Epithelial cell of proximal tubule (primary cell): ENCODE results near the gene MTM1. TPM values are rescaled to one million over a fixed set of nuclear protein-coding genes. Genes with fewer than 3 reads are reported as not detected.

Experiments
- DNase-seq: peaks from one replicate; pipeline ENCODE4 v3.0.0-alpha.2; 2011; ENCODE audit warnings: low read depth
- H3K4me3 ChIP-seq: 2 replicates; pipeline ENCODE4 v1.5.1; 2011; ENCODE audit warnings: low read depth, mild to moderate bottlenecking, low read length
- CTCF ChIP-seq: conservative IDR thresholded peaks from 2 replicates; pipeline ENCODE4 v1.5.1; 2012; ENCODE audit warnings: low read depth, mild to moderate bottlenecking, low read length
- total RNA-seq: library from RNA; depleted of rRNA; stranded (reverse); fragments of >200 nt; gene quantifications from 2 replicates; pipeline ENCODE4 v1.2.3, GENCODE V29; 2015

Gene MTM1
- total RNA-seq, 1 donor from 2014 or later, result 4.1 TPM

GRCh38 chrX:150577174-150577573 is 8.8 kb downstream of the MTM1 start:
- no peak for TF ChIP-seq CTCF
- H3K4me3 ChIP-seq, result no peak overlapping the region
- no peak for DNase-seq

DNA sequence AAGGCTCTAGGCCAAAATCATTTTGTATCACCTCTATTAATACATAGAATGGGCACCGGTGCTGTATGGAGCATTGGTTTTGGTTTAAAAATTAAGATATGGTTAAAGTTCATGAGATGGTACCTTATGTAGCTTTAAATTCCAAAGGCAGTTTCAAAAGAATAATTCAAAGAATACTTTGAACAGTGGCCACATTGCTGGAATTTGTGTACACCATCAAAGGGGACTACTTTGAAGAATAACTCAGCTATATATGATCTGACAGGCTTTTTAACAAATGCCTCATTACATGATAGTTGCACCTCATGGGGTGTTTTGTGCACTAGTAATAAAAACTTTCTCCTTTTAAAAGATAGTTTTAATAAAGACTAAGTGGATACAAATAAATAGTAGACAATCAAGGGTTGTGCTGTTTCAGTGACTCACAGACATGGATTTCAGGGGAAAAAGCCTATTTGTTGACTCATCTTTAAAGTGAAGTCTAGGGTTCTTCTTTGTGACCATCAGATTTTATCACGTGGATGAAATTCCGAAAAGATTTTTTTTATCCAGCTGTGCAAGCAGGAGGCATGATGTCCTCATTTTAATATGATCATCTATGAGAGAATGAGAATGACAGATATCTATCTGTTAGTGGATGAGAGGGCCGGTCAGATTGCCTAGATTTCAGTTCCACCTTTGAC is 12.8 kb downstream of the MTM1 start:
- DNase-seq, result no peak
- no peak for TF ChIP-seq CTCF
- H3K4me3 ChIP-seq, result no peak overlapping the region

- TF ChIP-seq CTCF, result no peak
- no peak for DNase-seq
- no peak overlapping the region for H3K4me3 ChIP-seq
Observed at GRCh38 chrX:150582338-150582948, 14.0 kb downstream of the MTM1 start.

GRCh38 chrX:150587585-150588503 is 19.4 kb downstream of the MTM1 start:
- H3K4me3 ChIP-seq, result no peak overlapping the region
- peak; percentile 64 for TF ChIP-seq CTCF
- no peak for DNase-seq

DNA sequence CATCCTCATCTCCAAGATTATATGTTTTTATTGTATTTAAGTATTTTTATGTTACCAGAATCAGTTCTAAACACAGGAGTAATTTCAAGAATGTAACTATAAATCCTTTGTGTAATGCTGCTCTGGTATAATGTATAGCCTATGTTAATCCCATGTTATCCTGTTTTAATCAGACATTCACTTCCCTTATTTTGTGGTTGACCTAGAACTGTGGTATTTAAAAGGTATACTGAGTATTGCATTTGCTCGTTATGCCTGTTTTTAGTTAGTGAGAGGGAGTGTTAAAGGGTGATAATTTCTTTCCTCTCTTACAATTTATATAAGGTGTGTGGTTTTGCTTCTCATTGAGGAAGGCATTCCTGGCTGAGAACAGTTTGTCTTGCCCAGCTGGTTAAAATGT is 26.2 kb downstream of the MTM1 start:
- no peak overlapping the region for H3K4me3 ChIP-seq
- TF ChIP-seq CTCF, result no peak
- DNase-seq, result no peak

DNA sequence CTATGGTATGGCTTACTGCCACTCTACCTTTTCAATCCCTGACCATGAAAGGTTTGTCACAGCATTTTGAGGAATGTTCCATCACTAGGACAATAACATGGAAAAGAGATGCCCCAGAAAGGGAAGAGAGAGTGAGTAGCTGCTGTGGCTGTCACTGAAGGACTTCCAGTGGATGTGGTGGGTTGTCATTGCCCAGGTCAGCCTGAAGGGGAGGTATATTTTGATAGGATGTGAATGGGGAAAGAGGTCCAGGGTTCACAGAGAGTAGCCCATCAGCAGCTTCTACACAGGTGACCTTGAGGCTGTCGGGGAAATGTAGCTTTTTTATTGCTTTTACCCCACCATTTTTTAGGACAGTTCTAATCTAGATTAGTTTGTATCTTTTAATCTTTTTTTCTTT is 30.8 kb downstream of the MTM1 start:
- no peak overlapping the region for H3K4me3 ChIP-seq
- no peak for TF ChIP-seq CTCF

More for the DNA sequence above, 30.8 kb downstream of the MTM1 start:
- no peak for DNase-seq
